ENCODE data around the gene ISM2. TPM values are rescaled to one million over a fixed set of nuclear protein-coding genes. Genes with fewer than 3 reads are reported as not detected.
"Not testable (repeated sequence)": the region's sequence is repeated elsewhere in the genome, so short reads cannot be mapped to it uniquely, and the experiment has no call there.

The ISM2 gene
- total and polyA plus RNA-seq, 2 experiments from 2014 or later: 0.11 to 2.6 TPM

GRCh38 chr14:77531071-77531470 lies 32.5 kb upstream of the ISM2 start:
- H4K20me1 ChIP-seq (ENCODE audit: insufficient read depth): no peaks in the 10 kb centered on the region
- H3K79me2 ChIP-seq (ENCODE audit: insufficient read depth): peaks cover 64% of the 10 kb centered on the region
- H3K27me3 ChIP-seq (replicated peaks; ENCODE audit: insufficient read depth): no peaks in the 10 kb centered on the region
- no peak for DNase-seq
- H3K9ac ChIP-seq: no peak overlapping the region
- in situ Hi-C loops (cut with MboI): no loop called here
- TF ChIP-seq EZH2phosphoT487 (IDR thresholded peaks at IDR 0.05; ENCODE audit: insufficient read depth, low read depth) (no peak), EZH2 (IDR thresholded peaks at IDR 0.05; ENCODE audit: insufficient read depth, poor library complexity, severe bottlenecking) (no peak)
- no peaks in the 10 kb centered on the region for H3K9me3 ChIP-seq (ENCODE audit: low read depth)
- no peak overlapping the region for H2AFZ ChIP-seq
- H3K27ac ChIP-seq: no peak overlapping the region
- H3K36me3 ChIP-seq (ENCODE audit: low read depth): peaks cover 15% of the 10 kb centered on the region; the same call in 1 of the 2 replicates
- no peak overlapping the region for H3K4me3 ChIP-seq
- H3K4me1 ChIP-seq (ENCODE audit: insufficient read depth): no peaks in the 10 kb centered on the region
- no peaks in the 10 kb centered on the region for H3K9me2 ChIP-seq (ENCODE audit: insufficient read depth)
- H3K4me2 ChIP-seq (ENCODE audit: unreplicated experiment): no peak overlapping the region
- 0 out of 2 replicates have a peak, but pooled peaks cover 2% of the 10 kb centered on the region for H3F3A ChIP-seq (ENCODE audit: insufficient read depth)

GRCh38 chr14:77529963-77530362 lies 31.3 kb upstream of the ISM2 start:
- H3K4me2 ChIP-seq (ENCODE audit: unreplicated experiment): no peak overlapping the region
- H3K9ac ChIP-seq: no peak overlapping the region

GRCh38 chr14:77529213-77529612 lies 30.6 kb upstream of the ISM2 start:
- H3K4me2 ChIP-seq (ENCODE audit: unreplicated experiment): no peak overlapping the region
- no peak overlapping the region for H3K27ac ChIP-seq
- no peak for DNase-seq
- WGBS, 2 experiments (ENCODE audit: low coverage in 1 of 2, low lambda C conversion rate in 2 of 2, missing lambda C conversion rate in 2 of 2): 95 to 99% methylated on average over 2 of the region's 2 CpGs
- no peaks in the 10 kb centered on the region for H3K9me2 ChIP-seq (ENCODE audit: insufficient read depth)
- H3K9me3 ChIP-seq (ENCODE audit: low read depth): no peaks in the 10 kb centered on the region
- no peaks in the 10 kb centered on the region for H3F3A ChIP-seq (ENCODE audit: insufficient read depth)
- no peak overlapping the region for H3K9ac ChIP-seq
- peaks cover 73% of the 10 kb centered on the region for H3K79me2 ChIP-seq (ENCODE audit: insufficient read depth)
- no peak for TF ChIP-seq EZH2 (IDR thresholded peaks at IDR 0.05; ENCODE audit: insufficient read depth, poor library complexity, severe bottlenecking)
- TF ChIP-seq EZH2phosphoT487 (IDR thresholded peaks at IDR 0.05; ENCODE audit: insufficient read depth, low read depth): no peak
- no peaks in the 10 kb centered on the region for H4K20me1 ChIP-seq (ENCODE audit: insufficient read depth)
- no peaks in the 10 kb centered on the region for H3K4me1 ChIP-seq (ENCODE audit: insufficient read depth)
- no peak overlapping the region for H3K4me3 ChIP-seq
- no peak overlapping the region for H2AFZ ChIP-seq
- H3K27me3 ChIP-seq (replicated peaks; ENCODE audit: insufficient read depth): no peaks in the 10 kb centered on the region
- in situ Hi-C loops (cut with MboI): no loop called here
- H3K36me3 ChIP-seq (ENCODE audit: low read depth): 0 out of 2 replicates have a peak, but pooled peaks cover 10% of the 10 kb centered on the region

More at GRCh38 chr14:77529963-77530362, 31.3 kb upstream of the ISM2 start:
- Histone ChIP-seq H3K36me3 (ENCODE audit: low read depth) (0 out of 2 replicates have a peak, but pooled peaks cover 10% of the 10 kb centered on the region), H3F3A (ENCODE audit: insufficient read depth) (no peaks in the 10 kb centered on the region), H2AFZ (no peak overlapping the region), H3K9me3 (ENCODE audit: low read depth) (no peaks in the 10 kb centered on the region), H4K20me1 (ENCODE audit: insufficient read depth) (no peaks in the 10 kb centered on the region), H3K9me2 (ENCODE audit: insufficient read depth) (no peaks in the 10 kb centered on the region), H3K4me3 (no peak overlapping the region), H3K4me1 (ENCODE audit: insufficient read depth) (no peaks in the 10 kb centered on the region), H3K27me3 (replicated peaks; ENCODE audit: insufficient read depth) (no peaks in the 10 kb centered on the region), H3K79me2 (ENCODE audit: insufficient read depth) (peaks cover 65% of the 10 kb centered on the region), H3K27ac (no peak overlapping the region)
- DNase-seq: no peak
- TF ChIP-seq EZH2phosphoT487 (IDR thresholded peaks at IDR 0.05; ENCODE audit: insufficient read depth, low read depth) (no peak), EZH2 (IDR thresholded peaks at IDR 0.05; ENCODE audit: insufficient read depth, poor library complexity, severe bottlenecking) (no peak)
- in situ Hi-C loops (cut with MboI): no loop called here

GRCh38 chr14:77528701-77529100 lies 30.1 kb upstream of the ISM2 start:
- H3K9me2 ChIP-seq (ENCODE audit: insufficient read depth); H3K27ac ChIP-seq; H3K9ac ChIP-seq; H2AFZ ChIP-seq; in situ Hi-C loops (cut with MboI); H3K9me3 ChIP-seq (ENCODE audit: low read depth); H3F3A ChIP-seq (ENCODE audit: insufficient read depth); H4K20me1 ChIP-seq (ENCODE audit: insufficient read depth); H3K36me3 ChIP-seq (ENCODE audit: low read depth); H3K4me2 ChIP-seq (ENCODE audit: unreplicated experiment); H3K4me1 ChIP-seq (ENCODE audit: insufficient read depth); H3K4me3 ChIP-seq; DNase-seq; H3K27me3 ChIP-seq (replicated peaks; ENCODE audit: insufficient read depth): not testable (repeated sequence)
- H3K79me2 ChIP-seq (ENCODE audit: insufficient read depth): peaks cover 77% of the 10 kb centered on the region
- WGBS, 2 experiments (ENCODE audit: low coverage in 1 of 2, low lambda C conversion rate in 2 of 2, missing lambda C conversion rate in 2 of 2): 93 to 96% methylated on average over 5 of the region's 5 CpGs

GRCh38 chr14:77526266-77526665 lies 27.6 kb upstream of the ISM2 start:
- in situ Hi-C loops (cut with MboI): no loop called here
- TF ChIP-seq EZH2 (IDR thresholded peaks at IDR 0.05; ENCODE audit: insufficient read depth, poor library complexity, severe bottlenecking) (no peak), EZH2phosphoT487 (IDR thresholded peaks at IDR 0.05; ENCODE audit: insufficient read depth, low read depth) (no peak)

More at GRCh38 chr14:77526266-77526665, 27.6 kb upstream of the ISM2 start:
- Histone ChIP-seq H3K4me1 (ENCODE audit: insufficient read depth) (no peaks in the 10 kb centered on the region), H2AFZ (no peak overlapping the region), H3K9me2 (ENCODE audit: insufficient read depth) (no peaks in the 10 kb centered on the region), H4K20me1 (ENCODE audit: insufficient read depth) (no peaks in the 10 kb centered on the region), H3K4me2 (ENCODE audit: unreplicated experiment) (no peak overlapping the region), H3K36me3 (ENCODE audit: low read depth) (peaks cover 22% of the 10 kb centered on the region), H3K4me3 (no peak overlapping the region), H3F3A (ENCODE audit: insufficient read depth) (no peaks in the 10 kb centered on the region; the same call in 1 of the 2 replicates), H3K27me3 (replicated peaks; ENCODE audit: insufficient read depth) (no peaks in the 10 kb centered on the region), H3K79me2 (ENCODE audit: insufficient read depth) (peaks cover 82% of the 10 kb centered on the region), H3K9me3 (ENCODE audit: low read depth) (no peaks in the 10 kb centered on the region), H3K9ac (no peak overlapping the region), H3K27ac (no peak overlapping the region)
- no peak for DNase-seq
- WGBS, 2 experiments (ENCODE audit: low coverage in 1 of 2, low lambda C conversion rate in 2 of 2, missing lambda C conversion rate in 2 of 2): 66 to 78% methylated on average over 1 of the region's 1 CpG
